ENCODE measurements around the gene KAT8.

DNA sequence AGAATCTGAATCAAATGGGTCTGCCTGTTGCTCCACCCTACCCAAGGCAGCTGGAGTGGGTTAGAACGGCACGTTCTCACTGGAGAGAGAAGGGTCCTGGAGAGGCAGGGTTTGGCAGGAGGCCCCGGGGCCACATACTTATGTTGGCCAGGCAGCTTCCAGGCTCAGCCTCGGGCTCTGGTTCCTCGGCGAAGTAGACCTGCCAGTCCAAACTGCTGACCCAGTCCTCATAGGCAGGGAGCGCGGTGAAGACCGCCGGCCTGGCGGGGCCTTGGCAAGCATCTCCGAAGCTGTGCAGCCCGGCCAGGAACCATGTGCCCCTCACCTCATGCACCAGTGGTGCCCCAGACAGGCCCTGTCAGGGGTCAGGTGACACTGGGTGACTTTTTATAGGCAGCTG lies 33.5 kb upstream of the KAT8 start:
- TF ChIP-seq, protein P1, sequence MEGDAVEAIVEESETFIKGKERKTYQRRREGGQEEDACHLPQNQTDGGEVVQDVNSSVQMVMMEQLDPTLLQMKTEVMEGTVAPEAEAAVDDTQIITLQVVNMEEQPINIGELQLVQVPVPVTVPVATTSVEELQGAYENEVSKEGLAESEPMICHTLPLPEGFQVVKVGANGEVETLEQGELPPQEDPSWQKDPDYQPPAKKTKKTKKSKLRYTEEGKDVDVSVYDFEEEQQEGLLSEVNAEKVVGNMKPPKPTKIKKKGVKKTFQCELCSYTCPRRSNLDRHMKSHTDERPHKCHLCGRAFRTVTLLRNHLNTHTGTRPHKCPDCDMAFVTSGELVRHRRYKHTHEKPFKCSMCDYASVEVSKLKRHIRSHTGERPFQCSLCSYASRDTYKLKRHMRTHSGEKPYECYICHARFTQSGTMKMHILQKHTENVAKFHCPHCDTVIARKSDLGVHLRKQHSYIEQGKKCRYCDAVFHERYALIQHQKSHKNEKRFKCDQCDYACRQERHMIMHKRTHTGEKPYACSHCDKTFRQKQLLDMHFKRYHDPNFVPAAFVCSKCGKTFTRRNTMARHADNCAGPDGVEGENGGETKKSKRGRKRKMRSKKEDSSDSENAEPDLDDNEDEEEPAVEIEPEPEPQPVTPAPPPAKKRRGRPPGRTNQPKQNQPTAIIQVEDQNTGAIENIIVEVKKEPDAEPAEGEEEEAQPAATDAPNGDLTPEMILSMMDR (IDR thresholded peaks at IDR 0.05; ENCODE audit: borderline replicate concordance, extremely low read depth, low read length, poor library complexity, severe bottlenecking) = no peak
- TF ChIP-seq EZH2 (IDR thresholded peaks at IDR 0.05; ENCODE audit: borderline replicate concordance, low read depth, low read length, severe bottlenecking) = no peak
